Karpas-422 (cell line): ENCODE data around the gene BHLHA9. TPM values are rescaled to one million over a fixed set of nuclear protein-coding genes. Genes with fewer than 3 reads are reported as not detected.

Experiments
- DNase-seq: peaks from one replicate; pipeline ENCODE4 v3.0.0-alpha.2; 2015
- H2AFZ ChIP-seq: fragments of 200-600 bp; sonication (generic); 2 replicates; pipeline ENCODE4 v1.6.1; 2014; ENCODE audit warnings: antibody characterized with exemption, low read length, mixed read lengths
- H3K27ac ChIP-seq: fragments of 200-600 bp; sonication (generic); 2 replicates; pipeline ENCODE4 v1.5.1; 2014; ENCODE audit warnings: mild to moderate bottlenecking, low read length, moderate library complexity
- H3K27me3 ChIP-seq: fragments of 200-600 bp; sonication (generic); 2 replicates; pipeline ENCODE4 v1.6.1; 2014; ENCODE audit warnings: low read length, mixed read lengths
- H3K36me3 ChIP-seq: fragments of 200-600 bp; sonication (generic); 2 replicates; pipeline ENCODE4 v1.6.1; 2014; ENCODE audit warnings: low read length, mixed read lengths; ENCODE audit not compliant: insufficient read depth
- H3K4me1 ChIP-seq: fragments of 200-600 bp; sonication (generic); 2 replicates; pipeline ENCODE4 v1.6.1; 2014; ENCODE audit warnings: mild to moderate bottlenecking, low read length, mixed read lengths
- H3K4me2 ChIP-seq: fragments of 200-600 bp; sonication (generic); 2 replicates; pipeline ENCODE4 v1.6.1; 2014; ENCODE audit warnings: low read length, low read depth, mild to moderate bottlenecking; ENCODE audit not compliant: poor library complexity, severe bottlenecking
- H3K4me3 ChIP-seq: fragments of 200-600 bp; sonication (generic); 2 replicates; pipeline ENCODE4 v1.5.1; 2014; ENCODE audit warnings: mild to moderate bottlenecking, antibody characterized with exemption, low read length, mixed read lengths
- H3K79me2 ChIP-seq: fragments of 200-600 bp; sonication (generic); 2 replicates; pipeline ENCODE4 v1.6.1; 2014; ENCODE audit warnings: mild to moderate bottlenecking, low read length, mixed read lengths
- H3K9ac ChIP-seq: fragments of 200-600 bp; sonication (generic); 2 replicates; pipeline ENCODE4 v1.6.0; 2014; ENCODE audit warnings: low read length
- H3K9me2 ChIP-seq: fragments of 200-600 bp; sonication (generic), shearing (Covaris generic); replicated peaks from 2 replicates; pipeline ENCODE4 v1.6.0; 2014; ENCODE audit warnings: mild to moderate bottlenecking, low read length, moderate library complexity; ENCODE audit not compliant: insufficient read depth
- H3K9me3 ChIP-seq: fragments of 300-700, 200-600 bp; sonication (generic); 2 replicates; pipeline ENCODE4 v1.6.1; 2014; ENCODE audit warnings: low read length, mixed read lengths
- H4K20me1 ChIP-seq: fragments of 200-600 bp; sonication (generic); 2 replicates; pipeline ENCODE4 v1.6.1; 2014; ENCODE audit warnings: mild to moderate bottlenecking, antibody characterized with exemption, low read length, low read depth; ENCODE audit not compliant: insufficient read depth
- total RNA-seq: library from RNA; depleted of rRNA; stranded (reverse); fragments of >200 nt; shearing (Covaris generic); gene quantifications from 2 replicates; pipeline ENCODE4 v1.2.3, GENCODE V29; 2014; ENCODE audit warnings: low replicate concordance

BHLHA9 gene
- total RNA-seq, 1 experiment from 2014 or later, result not detected

DNA sequence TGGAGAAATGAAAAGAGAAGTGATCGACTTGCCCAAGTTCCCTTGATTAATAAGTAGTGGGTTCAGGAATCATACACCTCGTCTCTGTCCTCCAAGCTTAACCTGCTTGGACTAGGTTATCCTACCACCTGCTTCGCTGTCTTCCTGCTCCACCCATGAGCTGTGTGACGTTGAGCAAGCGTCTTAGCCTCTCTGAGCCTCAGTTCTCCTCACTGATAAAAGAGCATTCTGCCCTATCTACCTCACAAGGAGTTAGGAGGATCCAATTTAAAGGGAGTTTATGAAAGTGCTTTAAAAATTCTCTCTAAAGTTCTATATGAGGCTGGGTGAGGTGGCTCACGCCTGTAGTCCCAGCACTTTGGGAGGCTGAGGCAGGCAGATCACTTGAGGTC is 9.5 kb upstream of the BHLHA9 start:
- no peak overlapping the region for H3K27ac ChIP-seq

DNA sequence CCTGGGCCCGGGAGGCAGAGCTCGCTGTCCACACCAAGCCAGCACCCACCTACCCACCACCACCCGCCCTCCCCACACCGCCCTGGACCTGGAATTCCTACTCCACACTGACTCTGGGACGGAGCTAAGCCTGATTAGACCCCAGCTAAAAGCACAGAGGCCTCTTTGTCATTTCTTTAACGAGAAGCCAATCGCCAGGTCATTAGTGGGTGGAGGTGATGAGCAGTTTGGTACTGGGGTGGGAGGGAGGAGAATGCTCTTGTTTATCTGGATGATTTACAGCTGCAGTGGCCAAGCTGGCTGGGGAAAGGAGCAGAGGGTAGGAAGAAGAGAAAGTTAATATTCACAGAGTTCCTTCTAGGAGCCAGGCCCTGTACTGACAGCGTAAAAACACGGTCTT is 6.0 kb upstream of the BHLHA9 start:
- no peaks in the 10 kb centered on the region for H3K9me2 ChIP-seq
- H3K36me3 ChIP-seq, result no peaks in the 10 kb centered on the region
- no peak overlapping the region for H3K9ac ChIP-seq
- H2AFZ ChIP-seq, result no peak overlapping the region
- H3K27ac ChIP-seq, result no peak overlapping the region
- no peak overlapping the region for H3K4me3 ChIP-seq
- DNase-seq, result no peak
- no peaks in the 10 kb centered on the region for H4K20me1 ChIP-seq
- peaks cover 15% of the 10 kb centered on the region for H3K4me1 ChIP-seq
- no peaks in the 10 kb centered on the region for H3K27me3 ChIP-seq
- no peaks in the 10 kb centered on the region for H3K9me3 ChIP-seq
- no peaks in the 10 kb centered on the region for H3K79me2 ChIP-seq
- no peak overlapping the region for H3K4me2 ChIP-seq

More for the DNA sequence above, 9.5 kb upstream of the BHLHA9 start:
- H3K27me3 ChIP-seq, result no peaks in the 10 kb centered on the region
- no peaks in the 10 kb centered on the region for H3K79me2 ChIP-seq
- no peaks in the 10 kb centered on the region for H3K9me2 ChIP-seq
- no peaks in the 10 kb centered on the region for H4K20me1 ChIP-seq
- no peak overlapping the region for H2AFZ ChIP-seq
- no peaks in the 10 kb centered on the region for H3K36me3 ChIP-seq
- H3K4me1 ChIP-seq, result no peaks in the 10 kb centered on the region
- no peak overlapping the region for H3K9ac ChIP-seq
- DNase-seq, result no peak
- H3K4me2 ChIP-seq, result no peak overlapping the region
- no peaks in the 10 kb centered on the region for H3K9me3 ChIP-seq
- H3K4me3 ChIP-seq, result no peak overlapping the region

DNA sequence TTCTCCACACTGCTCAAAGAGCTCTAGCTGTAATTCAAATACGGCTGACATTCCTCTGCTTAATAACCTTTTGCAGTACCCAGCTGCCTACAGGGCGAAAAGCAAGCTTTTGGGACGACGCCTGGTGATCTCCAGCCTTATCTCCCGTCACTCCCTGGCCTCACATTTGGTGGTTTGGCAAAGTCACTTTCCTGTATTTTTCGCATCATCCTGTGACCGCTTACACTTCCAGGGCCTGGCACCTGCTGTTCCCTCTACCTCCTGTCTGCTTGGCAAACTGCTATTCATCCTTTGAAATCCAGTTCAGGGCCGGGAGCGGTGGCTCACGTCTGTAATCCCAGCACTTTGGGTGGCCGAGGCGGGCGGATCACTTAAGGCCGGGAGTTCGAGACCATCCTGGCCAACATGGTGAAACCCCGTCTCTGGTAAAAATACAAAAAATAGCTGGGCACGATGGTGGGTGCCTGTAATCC is 2.7 kb upstream of the BHLHA9 start:
- no peaks in the 10 kb centered on the region for H4K20me1 ChIP-seq
- H2AFZ ChIP-seq, result peak overlapping the region; percentile 95
- no peaks in the 10 kb centered on the region for H3K9me2 ChIP-seq
- H3K4me1 ChIP-seq, result peaks cover 15% of the 10 kb centered on the region
- H3K9me3 ChIP-seq, result no peaks in the 10 kb centered on the region
- H3K9ac ChIP-seq, result peak overlapping the region; percentile 84
- no peaks in the 10 kb centered on the region for H3K27me3 ChIP-seq
- no peak for DNase-seq
- H3K27ac ChIP-seq, result no peak overlapping the region
- peak overlapping the region; percentile 86 for H3K4me2 ChIP-seq
- peak overlapping the region; percentile 87 for H3K4me3 ChIP-seq
- no peaks in the 10 kb centered on the region for H3K79me2 ChIP-seq
- H3K36me3 ChIP-seq, result no peaks in the 10 kb centered on the region

DNA sequence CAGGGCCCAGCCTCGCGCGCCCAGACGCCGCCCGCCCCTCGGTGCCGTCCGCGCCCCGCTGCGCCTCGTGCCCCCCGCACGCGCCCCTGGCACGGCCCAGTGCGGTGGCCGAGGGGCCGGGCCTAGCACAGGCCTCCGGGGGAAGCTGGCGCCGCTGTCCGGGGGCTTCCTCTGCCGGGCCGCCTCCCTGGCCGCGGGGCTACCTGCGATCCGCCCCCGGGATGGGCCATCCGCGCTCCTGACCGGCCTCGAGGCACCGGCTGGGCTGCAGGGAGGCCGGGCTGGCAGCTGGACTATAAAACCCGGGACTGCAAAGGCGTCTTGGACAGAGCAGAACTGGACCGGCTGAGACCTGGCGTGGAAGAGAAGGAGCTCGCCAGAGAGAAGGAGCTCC is 783 bp downstream of the BHLHA9 start:
- no peak overlapping the region for H3K9ac ChIP-seq
- peaks cover 15% of the 10 kb centered on the region for H3K4me1 ChIP-seq
- H3K27me3 ChIP-seq, result no peaks in the 10 kb centered on the region
- no peaks in the 10 kb centered on the region for H3K79me2 ChIP-seq
- no peak overlapping the region for H3K4me2 ChIP-seq
- no peak overlapping the region for H2AFZ ChIP-seq
- DNase-seq, result no peak
- H3K9me2 ChIP-seq, result no peaks in the 10 kb centered on the region
- no peak overlapping the region for H3K27ac ChIP-seq
- no peak overlapping the region for H3K4me3 ChIP-seq
- H3K9me3 ChIP-seq, result no peaks in the 10 kb centered on the region
- H3K36me3 ChIP-seq, result no peaks in the 10 kb centered on the region
- H4K20me1 ChIP-seq, result no peaks in the 10 kb centered on the region

DNA sequence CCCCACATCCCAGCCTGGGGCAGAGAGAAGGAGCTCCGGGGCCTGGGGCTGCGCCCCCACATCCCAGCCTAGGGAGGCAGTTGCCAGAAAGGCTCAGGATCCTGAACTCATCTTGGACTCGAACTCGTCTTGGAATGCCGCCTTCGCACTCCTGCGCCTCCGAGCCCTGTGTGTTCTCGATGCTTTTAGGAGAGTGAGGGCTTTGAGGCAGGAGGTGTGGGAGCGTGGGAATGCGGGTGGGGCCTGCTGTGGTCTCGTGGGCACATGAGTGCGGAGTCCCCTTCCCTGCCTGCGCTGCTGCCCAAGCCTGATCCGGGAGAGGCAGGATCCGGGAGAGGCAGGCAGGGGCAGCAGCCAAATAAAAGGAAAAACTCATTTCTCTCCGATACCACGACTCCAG is 1.2 kb downstream of the BHLHA9 start:
- DNase-seq, result no peak
- Histone ChIP-seq H3K4me1 (peaks cover 15% of the 10 kb centered on the region), H2AFZ (no peak overlapping the region), H3K9me3 (no peaks in the 10 kb centered on the region), H3K79me2 (no peaks in the 10 kb centered on the region), H3K27ac (no peak overlapping the region), H3K4me3 (no peak overlapping the region), H3K36me3 (no peaks in the 10 kb centered on the region), H3K9ac (no peak overlapping the region), H3K9me2 (no peaks in the 10 kb centered on the region), H3K27me3 (no peaks in the 10 kb centered on the region), H3K4me2 (no peak overlapping the region), H4K20me1 (no peaks in the 10 kb centered on the region)

DNA sequence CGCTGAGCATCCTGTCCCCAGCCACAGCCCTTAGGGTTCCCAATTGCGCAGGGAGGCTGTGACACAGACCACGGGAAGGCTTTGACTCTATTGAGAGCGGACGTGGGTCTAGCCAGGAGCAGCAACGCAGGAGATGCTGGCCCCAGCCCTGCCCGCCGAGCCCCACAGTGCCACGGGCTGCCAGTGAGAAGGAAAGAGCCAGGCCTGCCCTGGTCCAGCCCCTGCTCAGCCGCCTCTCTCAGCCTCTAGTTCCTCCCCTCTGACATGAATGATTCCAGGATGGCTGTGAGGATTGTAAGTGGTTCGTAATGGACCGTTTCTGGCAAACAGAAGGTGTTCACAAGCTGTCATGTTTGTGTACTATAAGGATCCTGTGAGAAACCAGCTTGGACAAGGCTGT is 2.5 kb downstream of the BHLHA9 start:
- no peaks in the 10 kb centered on the region for H3K36me3 ChIP-seq
- no peaks in the 10 kb centered on the region for H3K79me2 ChIP-seq
- DNase-seq, result no peak
- H3K9ac ChIP-seq, result no peak overlapping the region
- no peaks in the 10 kb centered on the region for H3K27me3 ChIP-seq
- no peak overlapping the region for H3K27ac ChIP-seq
- no peak overlapping the region for H2AFZ ChIP-seq
- H3K9me3 ChIP-seq, result no peaks in the 10 kb centered on the region
- peaks cover 16% of the 10 kb centered on the region for H3K4me1 ChIP-seq
- no peaks in the 10 kb centered on the region for H3K9me2 ChIP-seq
- H4K20me1 ChIP-seq, result no peaks in the 10 kb centered on the region
- no peak overlapping the region for H3K4me3 ChIP-seq
- H3K4me2 ChIP-seq, result no peak overlapping the region

DNA sequence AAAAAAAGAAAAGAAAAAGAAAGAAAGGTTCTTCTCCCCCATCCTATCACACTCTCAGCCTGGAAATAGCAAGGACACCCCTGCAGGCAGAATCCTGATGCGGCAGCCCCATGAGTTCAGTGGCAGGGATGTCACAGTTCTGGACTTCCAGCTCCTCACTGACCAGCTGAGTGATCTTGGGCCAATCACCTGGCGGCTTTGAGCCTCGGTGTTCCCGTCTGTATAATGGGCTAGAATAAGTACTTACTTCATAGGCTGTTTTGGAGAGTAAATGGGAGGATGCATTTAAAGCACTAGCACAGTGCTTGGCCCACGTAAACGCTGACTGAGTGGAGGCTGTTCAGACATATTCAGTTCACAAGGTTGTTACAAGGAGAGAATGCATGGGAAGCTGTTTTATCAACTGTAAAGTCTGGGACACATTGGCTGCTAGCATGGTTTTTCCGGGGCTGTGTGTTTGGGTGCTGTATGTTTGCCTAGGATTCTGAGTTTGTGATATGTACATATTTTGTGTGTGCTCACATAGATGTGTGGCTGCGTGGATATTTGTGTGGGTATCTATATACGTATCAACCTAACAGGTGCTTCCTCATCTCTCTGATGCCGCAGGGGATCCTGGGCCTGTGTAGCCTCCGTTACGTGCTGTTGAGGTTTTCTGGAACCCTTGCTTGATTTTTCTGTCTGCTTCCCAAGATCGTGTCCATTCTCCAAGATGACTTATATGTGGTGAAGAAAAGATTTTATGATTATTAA is 3.4 kb downstream of the BHLHA9 start:
- H3K4me1 ChIP-seq, result peaks cover 11% of the 10 kb centered on the region
- H3K4me2 ChIP-seq, result no peak overlapping the region
- H4K20me1 ChIP-seq, result no peaks in the 10 kb centered on the region
- H3K4me3 ChIP-seq, result no peak overlapping the region
- H3K9me3 ChIP-seq, result no peaks in the 10 kb centered on the region
- no peaks in the 10 kb centered on the region for H3K9me2 ChIP-seq
- no peaks in the 10 kb centered on the region for H3K36me3 ChIP-seq
- no peak overlapping the region for H3K9ac ChIP-seq
- H3K79me2 ChIP-seq, result no peaks in the 10 kb centered on the region
- no peak overlapping the region for H3K27ac ChIP-seq
- H2AFZ ChIP-seq, result no peak overlapping the region
- DNase-seq, result no peak
- no peaks in the 10 kb centered on the region for H3K27me3 ChIP-seq

DNA sequence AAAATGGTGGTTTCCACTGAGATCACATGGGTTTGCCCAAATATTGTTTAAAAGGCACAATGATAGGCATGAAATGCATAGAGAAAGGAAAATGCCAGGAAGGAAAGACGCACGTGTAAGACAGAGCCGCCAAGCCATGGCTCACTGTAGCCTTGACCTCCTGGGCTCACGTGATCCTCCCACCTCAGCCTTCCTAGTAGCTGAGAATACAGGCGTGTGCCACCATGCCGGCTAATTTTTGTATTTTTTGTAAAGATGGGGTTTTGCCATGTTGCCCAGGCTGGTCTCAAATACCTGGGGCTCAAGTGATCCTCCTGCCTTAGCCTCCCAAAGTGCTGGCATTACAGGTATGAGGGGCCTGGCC is 4.0 kb downstream of the BHLHA9 start:
- H3K4me3 ChIP-seq, result no peak overlapping the region
- no peak overlapping the region for H3K9ac ChIP-seq
- H2AFZ ChIP-seq, result no peak overlapping the region
- H3K36me3 ChIP-seq, result no peaks in the 10 kb centered on the region
- no peak for DNase-seq
- no peaks in the 10 kb centered on the region for H3K79me2 ChIP-seq
- H3K9me3 ChIP-seq, result no peaks in the 10 kb centered on the region
- H4K20me1 ChIP-seq, result no peaks in the 10 kb centered on the region
- H3K4me2 ChIP-seq, result no peak overlapping the region
- H3K27me3 ChIP-seq, result no peaks in the 10 kb centered on the region
- no peaks in the 10 kb centered on the region for H3K9me2 ChIP-seq
- H3K27ac ChIP-seq, result no peak overlapping the region
- peaks cover 6% of the 10 kb centered on the region for H3K4me1 ChIP-seq
